C1 segment of cervical spinal cord (tissue), 14 donors: ENCODE results near the gene ZBTB45.
"Not testable (repeated sequence)": the region's sequence is repeated elsewhere in the genome, so short reads cannot be mapped to it uniquely, and the experiment has no call there.

Experiments used
- DNase-seq, 14 donors: peaks; one replicate each; lab custom pipeline; 2025; lab: John Stamatoyannopoulos, UW

The ZBTB45 gene

GRCh38 chr19:58554494-58555368 lies 35.1 kb upstream of the ZBTB45 start, which contains the start of gene CHMP2A:
Gene CHMP2A (minus strand): TSS chr19:58555105. CDS start chr19:58554212, 893 bp downstream.
- no peak for DNase-seq

- no peak for DNase-seq
Observed at GRCh38 chr19:58553799-58554493, 34.3 kb upstream of the ZBTB45 start.

GRCh38 chr19:58552655-58553054 lies 33.0 kb upstream of the ZBTB45 start:
- DNase-seq: no peak

- no peak for DNase-seq
Observed at GRCh38 chr19:58551577-58552471, 32.2 kb upstream of the ZBTB45 start.

GRCh38 chr19:58551123-58551497 lies 31.5 kb upstream of the ZBTB45 start:
- DNase-seq: no peak

- DNase-seq: no peak
Observed at GRCh38 chr19:58550362-58551122, 30.9 kb upstream of the ZBTB45 start.

- no peak for DNase-seq
Observed at GRCh38 chr19:58549664-58550361, 30.2 kb upstream of the ZBTB45 start.

GRCh38 chr19:58548859-58549663 lies 29.5 kb upstream of the ZBTB45 start:
- DNase-seq: no peak

- no peak for DNase-seq
Observed at GRCh38 chr19:58547323-58548312, 28.0 kb upstream of the ZBTB45 start.

GRCh38 chr19:58546019-58546530 lies 26.5 kb upstream of the ZBTB45 start:
- DNase-seq: no peak

GRCh38 chr19:58545286-58546018 lies 25.8 kb upstream of the ZBTB45 start:
- no peak for DNase-seq

- no peak for DNase-seq
Observed at GRCh38 chr19:58544591-58545285, 25.1 kb upstream of the ZBTB45 start.

GRCh38 chr19:58543826-58544590 lies 24.4 kb upstream of the ZBTB45 start, which contains the start of gene TRIM28:
Gene TRIM28 (plus strand): TSS chr19:58544064. CDS start chr19:58544758, 694 bp downstream.
- DNase-seq: no peak

GRCh38 chr19:58542641-58543372 lies 23.2 kb upstream of the ZBTB45 start:
- not testable (repeated sequence) for DNase-seq

GRCh38 chr19:58539169-58539559 lies 19.6 kb upstream of the ZBTB45 start:
- not testable (repeated sequence) for DNase-seq
